ENCODE measurements around the gene DNAJC3.
"Not testable (repeated sequence)": the region's sequence is repeated elsewhere in the genome, so short reads cannot be mapped to it uniquely, and the experiment has no call there.

GRCh38 chr13:95789315-95789714, 112.4 kb downstream of the DNAJC3 start:
- TF ChIP-seq POLR2AphosphoS5 (IDR thresholded peaks at IDR 0.05; ENCODE audit: low read depth, low read length); CTCF (IDR thresholded peaks at IDR 0.05); SIN3A (IDR thresholded peaks at IDR 0.05; ENCODE audit: borderline replicate concordance, insufficient read depth, low read depth, low read length): not testable (repeated sequence)

Measured in Panc1 (cell line).